HG03575 (cell line): ENCODE measurements around the gene RERE.
A peak's percentile ranks its signal among the peaks of the same experiment; 100 is the strongest.
"Not testable (repeated sequence)": the region's sequence is repeated elsewhere in the genome, so short reads cannot be mapped to it uniquely, and the experiment has no call there.

Source experiments
- ATAC-seq: cut with Tn5 transposase; IDR thresholded peaks from one replicate; pipeline ENCODE4 v1.9.1; 2021; ENCODE audit not compliant: unreplicated experiment, insufficient number of reproducible peaks, low FRiP score; ENCODE audit errors: extremely low read depth

RERE gene

GRCh38 chr1:8639148-8639547 is 178.3 kb downstream of the RERE start:
- no peak for ATAC-seq

- no peak for ATAC-seq
Measured at GRCh38 chr1:8633741-8634501, 183.5 kb downstream of the RERE start.

- ATAC-seq: no peak
Measured at GRCh38 chr1:8632102-8632501, 185.3 kb downstream of the RERE start.

- no peak for ATAC-seq
Measured at GRCh38 chr1:8631163-8631562, 186.3 kb downstream of the RERE start.

GRCh38 chr1:8629241-8630091 is 188.0 kb downstream of the RERE start:
- ATAC-seq: peak; percentile 61

- ATAC-seq: no peak
Measured at GRCh38 chr1:8628606-8629005, 188.8 kb downstream of the RERE start.

GRCh38 chr1:8627728-8628127 is 189.7 kb downstream of the RERE start:
- no peak for ATAC-seq

GRCh38 chr1:8625981-8626898 is 191.2 kb downstream of the RERE start:
- ATAC-seq: no peak

GRCh38 chr1:8625491-8625890 is 191.9 kb downstream of the RERE start:
- ATAC-seq: no peak

GRCh38 chr1:8623651-8624192 is 193.7 kb downstream of the RERE start:
- not testable (repeated sequence) for ATAC-seq

GRCh38 chr1:8621785-8622348 is 195.6 kb downstream of the RERE start:
- ATAC-seq: not testable (repeated sequence)

GRCh38 chr1:8621034-8621582 is 196.3 kb downstream of the RERE start:
- ATAC-seq: not testable (repeated sequence)

GRCh38 chr1:8619917-8620502 is 197.4 kb downstream of the RERE start:
- ATAC-seq: not testable (repeated sequence)

GRCh38 chr1:8619419-8619818 is 198.0 kb downstream of the RERE start:
- not testable (repeated sequence) for ATAC-seq

GRCh38 chr1:8616791-8617190 is 200.6 kb downstream of the RERE start:
- not testable (repeated sequence) for ATAC-seq

GRCh38 chr1:8611634-8612515 is 205.6 kb downstream of the RERE start:
- not testable (repeated sequence) for ATAC-seq

GRCh38 chr1:8607906-8608305 is 209.5 kb downstream of the RERE start:
- no peak for ATAC-seq
